ENCODE results near the gene OR6V1.
"Not testable (repeated sequence)": the region's sequence is repeated elsewhere in the genome, so short reads cannot be mapped to it uniquely, and the experiment has no call there.

Gene OR6V1

GRCh38 chr7:143043391-143043790 is 8.8 kb upstream of the OR6V1 start:
- DNase-seq = no peak

- no peak for DNase-seq
Measured at GRCh38 chr7:143046426-143046851, 5.7 kb upstream of the OR6V1 start.

- DNase-seq = no peak
Measured at GRCh38 chr7:143047326-143047725, 4.8 kb upstream of the OR6V1 start.

GRCh38 chr7:143048827-143049226 is 3.3 kb upstream of the OR6V1 start:
- no peak for DNase-seq

- DNase-seq = no peak
Measured at GRCh38 chr7:143049362-143049761, 2.8 kb upstream of the OR6V1 start.

- DNase-seq = peak; percentile 39
Measured at GRCh38 chr7:143050931-143051330, 1.2 kb upstream of the OR6V1 start.

GRCh38 chr7:143054621-143055020 is 2.5 kb downstream of the OR6V1 start:
- DNase-seq = no peak

GRCh38 chr7:143055754-143056153 is 3.6 kb downstream of the OR6V1 start:
- DNase-seq = no peak

- no peak for DNase-seq
Measured at GRCh38 chr7:143063741-143064140, 11.6 kb downstream of the OR6V1 start.

GRCh38 chr7:143068446-143068845 is 16.3 kb downstream of the OR6V1 start:
- DNase-seq = no peak

- no peak for DNase-seq
Measured at GRCh38 chr7:143069912-143070500, 17.9 kb downstream of the OR6V1 start.

GRCh38 chr7:143073556-143073955 is 21.4 kb downstream of the OR6V1 start:
- DNase-seq = no peak

GRCh38 chr7:143074141-143074540 is 22.0 kb downstream of the OR6V1 start:
- DNase-seq = no peak

- DNase-seq = no peak
Measured at GRCh38 chr7:143085109-143085508, 33.0 kb downstream of the OR6V1 start.

GRCh38 chr7:143085610-143086009 is 33.5 kb downstream of the OR6V1 start:
- not testable (repeated sequence) for DNase-seq

- DNase-seq = not testable (repeated sequence)
Measured at GRCh38 chr7:143088549-143089231, 36.5 kb downstream of the OR6V1 start.

- no peak for DNase-seq
Measured at GRCh38 chr7:143096146-143096545, 44.0 kb downstream of the OR6V1 start.

GRCh38 chr7:143099579-143099978 is 47.4 kb downstream of the OR6V1 start:
- not testable (repeated sequence) for DNase-seq

All from NCI-H1092 treated with DMSO at 0.1 percent for 48 hours (cell line).